Glutamatergic neuron (in vitro differentiated cells): ENCODE data around the gene CASP10. TPM values are rescaled to one million over a fixed set of nuclear protein-coding genes. Genes with fewer than 3 reads are reported as not detected.
"Not testable (repeated sequence)": the region's sequence is repeated elsewhere in the genome, so short reads cannot be mapped to it uniquely, and the experiment has no call there.

Experiments used
- DNase-seq: peaks from one replicate; pipeline ENCODE4 v3.0.0; 2022
- H3K27ac Mint-ChIP-seq: one replicate; pipeline ENCODE4 v1.8.0; 2020; ENCODE audit warnings: mild to moderate bottlenecking, mixed read lengths, inconsistent platforms; ENCODE audit not compliant: unreplicated experiment
- H3K27me3 Mint-ChIP-seq: one replicate; pipeline ENCODE4 v1.8.0; 2020; ENCODE audit warnings: mild to moderate bottlenecking, moderate library complexity, mixed read lengths, inconsistent platforms; ENCODE audit not compliant: unreplicated experiment
- H3K36me3 Mint-ChIP-seq: one replicate; pipeline ENCODE4 v1.8.0; 2020; ENCODE audit warnings: mild to moderate bottlenecking, mixed read lengths, inconsistent platforms; ENCODE audit not compliant: unreplicated experiment
- H3K4me1 Mint-ChIP-seq: one replicate; pipeline ENCODE4 v1.8.0; 2020; ENCODE audit warnings: mild to moderate bottlenecking, low read depth, mixed read lengths, inconsistent platforms; ENCODE audit not compliant: unreplicated experiment
- H3K4me3 Mint-ChIP-seq: one replicate; pipeline ENCODE4 v1.8.0; 2020; ENCODE audit warnings: mild to moderate bottlenecking, mixed read lengths, inconsistent platforms; ENCODE audit not compliant: unreplicated experiment
- H3K9me3 Mint-ChIP-seq: one replicate; pipeline ENCODE4 v1.8.0; 2020; ENCODE audit warnings: mild to moderate bottlenecking, moderate library complexity, mixed read lengths, inconsistent platforms; ENCODE audit not compliant: unreplicated experiment
- total RNA-seq: library from RNA; stranded (reverse); fragmentation: NEBNext Ultra II Directional; extraction: Animal tissue kit (Norgen Biotek cat#: 25700); gene quantifications from one replicate; pipeline ENCODE4 v1.2.1, GENCODE V29; 2021; ENCODE audit not compliant: unreplicated experiment
- TF ChIP-seq, protein P1 (sequence below): fragments of 200-600 bp; sonication (generic); IDR thresholded peaks from one replicate; pipeline ENCODE4 v1.5.0; 2021; ENCODE audit not compliant: partially characterized antibody, unreplicated experiment

Gene CASP10
- total RNA-seq, 1 donor from 2014 or later, result not detected

DNA sequence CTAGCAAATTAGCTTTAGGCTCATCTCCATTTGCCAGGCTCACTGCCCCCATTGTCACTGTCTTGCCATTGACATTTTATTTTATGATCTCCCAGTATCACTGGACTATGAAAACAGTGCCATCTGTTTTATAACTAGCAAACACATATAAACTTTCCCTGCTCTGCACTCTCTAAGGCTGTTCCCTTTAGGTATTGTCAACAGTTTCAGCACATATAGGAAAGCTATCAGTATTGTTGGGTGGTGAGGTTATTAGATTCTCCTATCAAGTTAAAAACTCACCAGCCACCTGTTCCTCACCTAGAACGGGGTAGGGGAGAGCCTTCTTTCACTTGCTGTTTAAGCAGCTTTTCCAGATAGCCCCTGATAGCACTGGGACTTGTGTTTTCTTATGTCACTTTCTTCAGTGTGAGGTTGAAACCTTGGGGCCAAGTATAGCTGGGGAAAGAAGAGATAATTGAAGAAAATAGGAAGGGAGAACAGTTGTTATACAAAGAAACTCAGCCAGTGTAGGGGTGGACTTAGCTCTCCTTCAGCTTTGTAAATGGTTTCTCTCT is 34.4 kb upstream of the CASP10 start:
- no peak for DNase-seq
- Mint-ChIP-seq H3K4me1 (peaks cover 16% of the 10 kb centered on the region), H3K4me3 (no peak overlapping the region), H3K27me3 (no peaks in the 10 kb centered on the region), H3K27ac (no peak overlapping the region), H3K9me3 (peaks cover 8% of the 10 kb centered on the region), H3K36me3 (peaks cover 9% of the 10 kb centered on the region)
- TF ChIP-seq, protein P1, sequence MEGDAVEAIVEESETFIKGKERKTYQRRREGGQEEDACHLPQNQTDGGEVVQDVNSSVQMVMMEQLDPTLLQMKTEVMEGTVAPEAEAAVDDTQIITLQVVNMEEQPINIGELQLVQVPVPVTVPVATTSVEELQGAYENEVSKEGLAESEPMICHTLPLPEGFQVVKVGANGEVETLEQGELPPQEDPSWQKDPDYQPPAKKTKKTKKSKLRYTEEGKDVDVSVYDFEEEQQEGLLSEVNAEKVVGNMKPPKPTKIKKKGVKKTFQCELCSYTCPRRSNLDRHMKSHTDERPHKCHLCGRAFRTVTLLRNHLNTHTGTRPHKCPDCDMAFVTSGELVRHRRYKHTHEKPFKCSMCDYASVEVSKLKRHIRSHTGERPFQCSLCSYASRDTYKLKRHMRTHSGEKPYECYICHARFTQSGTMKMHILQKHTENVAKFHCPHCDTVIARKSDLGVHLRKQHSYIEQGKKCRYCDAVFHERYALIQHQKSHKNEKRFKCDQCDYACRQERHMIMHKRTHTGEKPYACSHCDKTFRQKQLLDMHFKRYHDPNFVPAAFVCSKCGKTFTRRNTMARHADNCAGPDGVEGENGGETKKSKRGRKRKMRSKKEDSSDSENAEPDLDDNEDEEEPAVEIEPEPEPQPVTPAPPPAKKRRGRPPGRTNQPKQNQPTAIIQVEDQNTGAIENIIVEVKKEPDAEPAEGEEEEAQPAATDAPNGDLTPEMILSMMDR, result no peak

GRCh38 chr2:201149064-201149820 is 33.7 kb upstream of the CASP10 start:
- peaks cover 16% of the 10 kb centered on the region for H3K4me1 Mint-ChIP-seq
- H3K27ac Mint-ChIP-seq, result peak overlapping the region; percentile 22
- peaks cover 8% of the 10 kb centered on the region for H3K9me3 Mint-ChIP-seq
- DNase-seq, result no peak
- TF ChIP-seq, protein P1, result no peak
- no peaks in the 10 kb centered on the region for H3K27me3 Mint-ChIP-seq
- H3K4me3 Mint-ChIP-seq, result peak overlapping the region; percentile 38
- H3K36me3 Mint-ChIP-seq, result peaks cover 9% of the 10 kb centered on the region

GRCh38 chr2:201149821-201150165 is 33.1 kb upstream of the CASP10 start:
- Mint-ChIP-seq H3K4me3 (peak overlapping the region; percentile 38), H3K4me1 (peaks cover 20% of the 10 kb centered on the region), H3K27ac (peak overlapping the region; percentile 22)
- H3K9me3 Mint-ChIP-seq, DNase-seq, H3K27me3 Mint-ChIP-seq, H3K36me3 Mint-ChIP-seq: not testable (repeated sequence)

DNA sequence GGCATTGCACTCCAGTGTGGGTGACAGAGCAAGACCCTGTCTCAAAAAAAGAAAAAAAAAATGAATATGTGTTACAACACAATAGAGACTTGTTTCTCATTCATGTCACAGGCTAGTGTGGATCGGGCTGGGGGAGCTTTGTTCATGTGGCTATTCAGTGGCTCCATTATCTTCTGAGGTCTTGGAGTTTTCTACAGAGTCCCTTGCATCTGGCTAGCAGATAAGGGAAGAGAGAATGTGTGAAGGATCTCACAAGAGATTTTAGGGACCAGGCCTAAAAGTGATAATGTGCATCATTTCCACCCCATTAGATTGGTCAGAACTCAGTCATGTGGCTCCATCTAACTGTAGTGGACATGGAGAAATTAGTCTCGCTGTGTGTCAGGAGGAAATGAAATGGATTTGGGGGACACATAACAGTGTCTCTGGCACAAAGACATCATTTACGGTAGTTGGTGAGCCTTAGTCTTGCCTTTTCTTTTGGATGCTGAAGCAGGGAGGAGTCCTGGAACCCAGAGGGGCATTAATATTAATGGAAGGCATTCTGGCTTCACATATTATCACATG is 32.4 kb upstream of the CASP10 start:
- peaks cover 22% of the 10 kb centered on the region for H3K4me1 Mint-ChIP-seq
- peak overlapping the region; percentile 71 for H3K27ac Mint-ChIP-seq
- H3K9me3 Mint-ChIP-seq, result peaks cover 8% of the 10 kb centered on the region
- peaks cover 9% of the 10 kb centered on the region for H3K36me3 Mint-ChIP-seq
- TF ChIP-seq, protein P1, result no peak
- no peak for DNase-seq
- no peaks in the 10 kb centered on the region for H3K27me3 Mint-ChIP-seq
- H3K4me3 Mint-ChIP-seq, result no peak overlapping the region

DNA sequence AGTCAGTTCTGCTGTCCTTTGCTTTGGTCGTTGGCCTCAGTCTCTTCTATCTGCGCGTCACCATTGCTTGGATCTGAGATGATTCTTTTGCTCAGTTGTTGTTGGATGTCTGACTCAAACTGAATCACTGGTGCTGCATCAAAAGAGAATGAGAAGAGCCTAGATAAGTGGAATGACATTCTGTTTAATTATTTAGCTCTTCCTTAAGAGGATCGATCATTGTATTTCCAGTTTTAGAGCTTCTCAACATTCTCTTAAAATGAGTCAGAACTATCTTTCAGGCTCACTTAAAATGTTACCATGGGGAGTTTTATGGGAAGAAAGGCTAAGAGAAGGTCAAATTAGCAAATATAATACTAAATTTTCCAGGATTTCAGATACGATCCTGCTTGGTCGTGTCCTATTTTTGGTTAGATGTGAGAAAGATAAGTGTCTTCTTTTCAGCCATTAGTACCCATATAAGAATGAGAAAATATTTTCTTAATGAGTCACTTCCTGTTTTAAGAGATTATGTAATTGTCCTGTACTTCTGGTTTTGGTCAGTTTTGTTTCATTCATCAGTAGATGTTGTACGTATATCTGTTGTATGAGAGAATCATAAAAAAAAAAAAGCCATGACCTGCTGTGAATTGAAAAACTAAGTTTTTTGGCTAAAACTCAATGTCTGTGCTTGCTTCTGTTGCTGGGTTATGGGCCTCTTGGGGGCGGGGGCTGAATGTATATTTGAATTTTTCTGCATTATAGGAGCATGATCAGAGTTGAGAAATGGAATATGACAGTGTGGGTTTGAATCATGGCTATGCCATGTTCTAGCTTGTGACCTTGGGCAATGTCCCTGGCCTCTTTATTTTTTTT is 31.6 kb upstream of the CASP10 start:
- peaks cover 22% of the 10 kb centered on the region for H3K4me1 Mint-ChIP-seq
- no peaks in the 10 kb centered on the region for H3K27me3 Mint-ChIP-seq
- peak overlapping the region; percentile 71 for H3K27ac Mint-ChIP-seq
- TF ChIP-seq, protein P1, result no peak
- no peak overlapping the region for H3K4me3 Mint-ChIP-seq
- peaks cover 9% of the 10 kb centered on the region for H3K36me3 Mint-ChIP-seq
- peaks cover 8% of the 10 kb centered on the region for H3K9me3 Mint-ChIP-seq
- no peak for DNase-seq
